Hematopoietic multipotent progenitor cell treated with erythropoietin and hydrocortisone succinate and interleukin-3 and kit ligand, for 17 days (in vitro differentiated cells): ENCODE results near the gene RGS1.

Experiments used
- DNase-seq: peaks from one replicate; pipeline ENCODE4 v3.0.0-alpha.2; 2015; ENCODE audit warnings: low spot score

The RGS1 gene

DNA sequence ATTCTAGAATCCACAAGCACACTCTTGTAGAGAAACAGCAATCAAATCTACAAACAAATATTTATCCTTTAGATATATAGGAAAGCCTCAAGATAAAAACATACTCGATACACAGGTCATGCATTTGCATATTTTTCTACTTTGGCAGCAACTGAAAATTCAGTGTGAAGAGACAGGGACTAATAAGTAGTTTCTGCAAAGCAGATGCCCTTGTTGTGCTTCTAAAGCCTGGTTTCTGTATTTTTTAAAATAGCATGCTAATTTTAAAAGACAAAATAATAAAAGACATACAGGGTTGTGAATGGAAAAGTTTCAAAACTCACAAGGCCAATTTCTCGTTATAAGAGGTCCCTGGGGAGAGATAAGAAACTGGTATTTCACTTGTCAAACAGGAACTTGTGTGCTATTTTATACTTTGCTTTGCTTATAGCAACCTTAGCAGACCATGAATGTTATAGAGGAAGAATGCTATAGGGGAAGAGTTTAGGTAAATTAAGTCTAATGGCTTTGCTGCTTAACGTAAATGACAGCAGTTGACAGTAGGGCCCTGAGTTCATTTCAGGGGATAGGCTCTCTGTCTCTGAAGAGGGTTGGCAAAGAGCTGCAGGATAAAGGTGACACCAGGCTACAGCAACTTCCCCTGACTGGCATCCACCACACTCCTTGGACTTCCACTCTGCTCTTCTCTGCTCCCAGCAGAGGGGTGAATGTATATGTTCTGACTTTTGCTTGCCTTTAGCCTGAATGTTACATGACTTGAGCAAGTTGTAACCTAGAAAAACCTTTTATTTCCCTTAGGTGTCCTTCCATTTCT lies 51.0 kb downstream of the RGS1 start:
- no peak for DNase-seq

DNA sequence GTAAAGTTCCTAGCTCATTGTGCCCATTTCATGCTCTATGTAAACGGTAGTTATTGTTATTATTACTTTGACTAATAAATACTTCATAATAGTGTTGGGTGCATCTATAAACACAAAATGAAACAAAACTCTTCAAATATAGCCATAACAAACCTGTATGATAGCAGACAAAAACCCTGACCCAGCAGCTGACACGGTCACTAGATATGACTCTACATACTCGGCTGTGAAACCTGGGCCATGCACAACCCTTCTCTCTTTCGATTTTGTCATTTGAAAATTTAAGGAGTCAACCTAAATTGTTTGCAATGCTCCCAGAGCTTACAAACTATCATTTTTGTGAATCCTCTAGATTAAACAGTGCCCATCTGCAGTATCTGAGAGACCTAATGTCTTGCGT lies 52.3 kb downstream of the RGS1 start:
- no peak for DNase-seq

DNA sequence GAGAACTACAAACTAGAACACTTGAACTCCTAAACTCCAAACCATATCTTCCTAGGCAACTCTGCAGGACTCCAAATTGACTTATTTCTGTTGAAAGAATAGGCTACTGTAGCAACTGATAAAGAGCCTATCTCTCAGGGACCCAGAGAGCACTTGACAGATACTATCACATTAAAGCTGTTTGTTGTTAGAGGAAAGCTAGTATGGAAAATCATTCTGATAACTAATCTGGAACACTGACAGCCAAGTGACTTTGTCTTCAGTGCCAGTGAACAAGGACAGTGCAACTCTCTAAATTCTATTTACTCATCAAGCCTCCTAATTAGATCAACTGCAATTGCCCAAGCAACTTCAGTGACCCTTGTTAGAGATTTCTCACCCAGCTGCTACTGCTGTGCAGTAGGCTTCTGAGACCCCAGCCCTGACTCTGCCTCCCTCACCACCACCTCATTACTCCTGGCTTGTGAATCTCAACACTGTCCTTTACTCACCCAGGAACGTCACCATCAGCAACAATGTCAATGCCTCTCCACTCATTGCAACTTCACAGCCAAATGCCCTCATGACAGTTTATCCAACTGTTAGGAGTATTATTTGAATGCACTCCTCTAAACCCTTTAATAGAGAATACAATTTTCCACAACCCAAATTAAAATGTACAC lies 53.0 kb downstream of the RGS1 start:
- no peak for DNase-seq

DNA sequence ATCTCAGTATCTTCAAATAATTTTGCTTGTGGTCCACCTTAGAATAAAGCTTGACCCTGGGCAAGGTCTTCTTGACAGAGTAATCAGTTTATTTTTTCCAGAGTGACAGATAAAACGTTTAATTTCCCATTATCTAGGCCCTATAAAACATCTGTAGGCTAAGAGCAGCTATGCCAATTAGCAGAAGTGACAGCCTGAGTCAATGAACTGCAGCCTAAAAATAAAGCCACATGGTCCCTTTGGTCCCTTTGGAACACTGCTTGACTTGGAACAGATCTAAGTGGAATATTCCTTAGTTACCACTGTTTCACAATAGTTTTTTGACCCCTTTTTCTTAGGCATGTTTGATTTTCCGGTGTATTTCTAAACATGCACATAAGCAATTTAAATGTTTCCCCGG lies 54.0 kb downstream of the RGS1 start:
- no peak for DNase-seq
